GM21717 (cell line): ENCODE data around the gene SUPV3L1.
"Not testable (repeated sequence)": the region's sequence is repeated elsewhere in the genome, so short reads cannot be mapped to it uniquely, and the experiment has no call there.

Experiments
- ATAC-seq: cut with Tn5 transposase; IDR thresholded peaks from one replicate; pipeline ENCODE4 v1.9.1; 2021; ENCODE audit warnings: mild to moderate bottlenecking, moderate library complexity; ENCODE audit not compliant: unreplicated experiment

The SUPV3L1 gene

GRCh38 chr10:69228151-69228550 is 48.1 kb downstream of the SUPV3L1 start:
- ATAC-seq: no peak

GRCh38 chr10:69229616-69229916 is 49.5 kb downstream of the SUPV3L1 start:
- ATAC-seq: no peak

GRCh38 chr10:69230128-69230527 is 50.1 kb downstream of the SUPV3L1 start:
- ATAC-seq: no peak

GRCh38 chr10:69232252-69232651 is 52.2 kb downstream of the SUPV3L1 start:
- ATAC-seq: no peak

- ATAC-seq: no peak
Observed at GRCh38 chr10:69232736-69233480, 52.9 kb downstream of the SUPV3L1 start.

GRCh38 chr10:69234447-69234846 is 54.4 kb downstream of the SUPV3L1 start:
- ATAC-seq: no peak

GRCh38 chr10:69237528-69238159 is 57.6 kb downstream of the SUPV3L1 start:
- peak; percentile 88 for ATAC-seq

- ATAC-seq: no peak
Observed at GRCh38 chr10:69239136-69239535, 59.1 kb downstream of the SUPV3L1 start.

GRCh38 chr10:69239816-69240434 is 59.9 kb downstream of the SUPV3L1 start:
- no peak for ATAC-seq

- no peak for ATAC-seq
Observed at GRCh38 chr10:69240455-69240854, 60.4 kb downstream of the SUPV3L1 start.

- no peak for ATAC-seq
Observed at GRCh38 chr10:69241575-69241974, 61.5 kb downstream of the SUPV3L1 start.

- no peak for ATAC-seq
Observed at GRCh38 chr10:69242040-69242851, 62.2 kb downstream of the SUPV3L1 start.

GRCh38 chr10:69242852-69243212 is 62.8 kb downstream of the SUPV3L1 start:
- ATAC-seq: no peak

GRCh38 chr10:69243817-69244216 is 63.8 kb downstream of the SUPV3L1 start:
- no peak for ATAC-seq

GRCh38 chr10:69246036-69246435 is 66.0 kb downstream of the SUPV3L1 start:
- no peak for ATAC-seq

GRCh38 chr10:69246581-69247312 is 66.7 kb downstream of the SUPV3L1 start:
- no peak for ATAC-seq

- ATAC-seq: no peak
Observed at GRCh38 chr10:69247313-69247710, 67.3 kb downstream of the SUPV3L1 start.

- no peak for ATAC-seq
Observed at GRCh38 chr10:69248117-69248730, 68.2 kb downstream of the SUPV3L1 start.

- ATAC-seq: no peak
Observed at GRCh38 chr10:69250041-69250440, 70.0 kb downstream of the SUPV3L1 start.

GRCh38 chr10:69251417-69251816 is 71.4 kb downstream of the SUPV3L1 start:
- not testable (repeated sequence) for ATAC-seq
